Activated naive CD4-positive, alpha-beta T cell treated with anti-CD3 and anti-CD28 coated beads, Interleukin-2, amount 10 ng/mL, durations not matched to agents 7 days and 5 days (primary cell): Measurements from ENCODE around the gene ABCA7.

Experiments used
- CTCF ChIA-PET: fragments of 350-600 bp; sonication (Branson Sonifier 250); formaldehyde crosslinking; loops from one replicate; lab custom pipeline; 2021; ENCODE audit warnings: antibody characterized with exemption; lab: Charles Lee
- DNase-seq: peaks from one replicate; pipeline ENCODE4 v3.0.0-alpha.2; 2020
- H3K27ac Mint-ChIP-seq: one replicate; pipeline ENCODE4 v1.8.0; 2021; ENCODE audit warnings: mild to moderate bottlenecking, moderate library complexity, mixed read lengths
- H3K27me3 Mint-ChIP-seq: one replicate; pipeline ENCODE4 v1.8.0; 2021; ENCODE audit warnings: mild to moderate bottlenecking, mixed read lengths
- H3K36me3 Mint-ChIP-seq: one replicate; pipeline ENCODE4 v1.8.0; 2021; ENCODE audit warnings: mixed read lengths
- H3K4me1 Mint-ChIP-seq: one replicate; pipeline ENCODE4 v1.8.0; 2021; ENCODE audit warnings: mixed read lengths
- H3K4me3 Mint-ChIP-seq: one replicate; pipeline ENCODE4 v1.8.0; 2021; ENCODE audit warnings: mild to moderate bottlenecking, moderate library complexity, mixed read lengths
- H3K9me3 Mint-ChIP-seq: one replicate; pipeline ENCODE4 v1.8.0; 2021; ENCODE audit warnings: mixed read lengths

Gene ABCA7

GRCh38 chr19:1098177-1099051, 58.5 kb downstream of the ABCA7 start:
- Mint-ChIP-seq H3K36me3 (peaks cover 7% of the 10 kb centered on the region), H3K4me3 (no peak overlapping the region), H3K4me1 (peaks cover 85% of the 10 kb centered on the region), H3K27ac (peak overlapping the region; percentile 75), H3K9me3 (peaks cover 11% of the 10 kb centered on the region), H3K27me3 (no peaks in the 10 kb centered on the region)
- no peak for DNase-seq
- CTCF ChIA-PET, result interaction anchor here (0.7 to 2.4 kb wide), 2 partner anchors 15 to 203 kb away, joined by 3 to 5 read pairs; no protein-coding TSS in a partner anchor

- CTCF ChIA-PET, result interaction anchor here (0.5 to 1.0 kb wide), 2 partner anchors 66 to 69 kb away, joined by 3 read pairs; no protein-coding TSS in a partner anchor
- peak overlapping the region; percentile 37 for H3K4me3 Mint-ChIP-seq
- H3K27ac Mint-ChIP-seq, result peak overlapping the region; percentile 95
- H3K27me3 Mint-ChIP-seq, result no peaks in the 10 kb centered on the region
- DNase-seq, result no peak
- peaks cover 5% of the 10 kb centered on the region for H3K36me3 Mint-ChIP-seq
- H3K4me1 Mint-ChIP-seq, result peaks cover 78% of the 10 kb centered on the region
- H3K9me3 Mint-ChIP-seq, result peaks cover 11% of the 10 kb centered on the region
Measured at GRCh38 chr19:1101337-1101698, 61.4 kb downstream of the ABCA7 start.

- H3K4me3 Mint-ChIP-seq, result peak overlapping the region; percentile 23
- CTCF ChIA-PET, result interaction anchor here (0.7 kb wide), 1 partner anchor 15 kb away, joined by 3 read pairs; no protein-coding TSS in a partner anchor
- H3K9me3 Mint-ChIP-seq, result peaks cover 11% of the 10 kb centered on the region
- H3K27me3 Mint-ChIP-seq, result no peaks in the 10 kb centered on the region
- H3K36me3 Mint-ChIP-seq, result peaks cover 10% of the 10 kb centered on the region
- H3K4me1 Mint-ChIP-seq, result peaks cover 72% of the 10 kb centered on the region
- DNase-seq, result no peak
- peak overlapping the region; percentile 95 for H3K27ac Mint-ChIP-seq
Measured at GRCh38 chr19:1102407-1103131, 62.7 kb downstream of the ABCA7 start.

GRCh38 chr19:1103132-1103707, 63.3 kb downstream of the ABCA7 start:
- CTCF ChIA-PET, result interaction anchor here (0.7 kb wide), 1 partner anchor 16 kb away, joined by 3 read pairs; no protein-coding TSS in a partner anchor
- Mint-ChIP-seq H3K36me3 (peaks cover 10% of the 10 kb centered on the region), H3K27ac (peak overlapping the region; percentile 95), H3K27me3 (no peaks in the 10 kb centered on the region), H3K9me3 (peaks cover 11% of the 10 kb centered on the region), H3K4me1 (peaks cover 66% of the 10 kb centered on the region), H3K4me3 (peak overlapping the region; percentile 60)
- DNase-seq, result no peak

- Mint-ChIP-seq H3K27me3 (no peaks in the 10 kb centered on the region), H3K4me3 (peak within 1 kb of the TSS; percentile 73), H3K36me3 (peaks cover 10% of the 10 kb centered on the region), H3K4me1 (peaks cover 62% of the 10 kb centered on the region), H3K27ac (peak within 1 kb of the TSS; percentile 95), H3K9me3 (peaks cover 8% of the 10 kb centered on the region)
- peak; percentile 99 for DNase-seq
- CTCF ChIA-PET, result no interaction called here
Measured at GRCh38 chr19:1103708-1104310, 63.9 kb downstream of the ABCA7 start, which contains the start of gene GPX4. TSS of gene GPX4 (plus strand) at chr19:1103994. CDS start at chr19:1104044, 50 bp downstream.

- Mint-ChIP-seq H3K4me3 (peak overlapping the region; percentile 73), H3K27me3 (no peaks in the 10 kb centered on the region), H3K27ac (peak overlapping the region; percentile 24), H3K9me3 (peaks cover 5% of the 10 kb centered on the region), H3K36me3 (peaks cover 10% of the 10 kb centered on the region), H3K4me1 (peaks cover 55% of the 10 kb centered on the region)
- peak; percentile 81 for DNase-seq
- CTCF ChIA-PET, result interaction anchor here (0.6 kb wide), 1 partner anchor 90 kb away, joined by 3 read pairs; no protein-coding TSS in a partner anchor
Measured at GRCh38 chr19:1104311-1105007, 64.6 kb downstream of the ABCA7 start.

GRCh38 chr19:1105008-1105872, 65.3 kb downstream of the ABCA7 start:
- no peaks in the 10 kb centered on the region for H3K27me3 Mint-ChIP-seq
- H3K4me3 Mint-ChIP-seq, result peak overlapping the region; percentile 73
- no peaks in the 10 kb centered on the region for H3K9me3 Mint-ChIP-seq
- H3K4me1 Mint-ChIP-seq, result peaks cover 47% of the 10 kb centered on the region
- peak overlapping the region; percentile 24 for H3K27ac Mint-ChIP-seq
- CTCF ChIA-PET, result interaction anchor here (0.6 kb wide), 1 partner anchor 90 kb away, joined by 3 read pairs; no protein-coding TSS in a partner anchor
- DNase-seq, result no peak
- peaks cover 7% of the 10 kb centered on the region for H3K36me3 Mint-ChIP-seq

GRCh38 chr19:1105873-1106840, 66.2 kb downstream of the ABCA7 start:
- H3K9me3 Mint-ChIP-seq, result no peaks in the 10 kb centered on the region
- DNase-seq, result no peak
- peaks cover 40% of the 10 kb centered on the region for H3K4me1 Mint-ChIP-seq
- no peaks in the 10 kb centered on the region for H3K27me3 Mint-ChIP-seq
- H3K4me3 Mint-ChIP-seq, result peak overlapping the region; percentile 73
- H3K27ac Mint-ChIP-seq, result peak overlapping the region; percentile 37
- CTCF ChIA-PET, result no interaction called here
- peaks cover 7% of the 10 kb centered on the region for H3K36me3 Mint-ChIP-seq

- Mint-ChIP-seq H3K36me3 (peaks cover 7% of the 10 kb centered on the region), H3K27me3 (no peaks in the 10 kb centered on the region), H3K9me3 (no peaks in the 10 kb centered on the region), H3K27ac (no peak overlapping the region), H3K4me3 (peak overlapping the region; percentile 33), H3K4me1 (peaks cover 31% of the 10 kb centered on the region)
- CTCF ChIA-PET, result no interaction called here
- DNase-seq, result no peak
Measured at GRCh38 chr19:1106841-1107660, 67.1 kb downstream of the ABCA7 start.

GRCh38 chr19:1107661-1108261, 67.9 kb downstream of the ABCA7 start:
- no peak overlapping the region for H3K27ac Mint-ChIP-seq
- peaks cover 24% of the 10 kb centered on the region for H3K4me1 Mint-ChIP-seq
- H3K9me3 Mint-ChIP-seq, result no peaks in the 10 kb centered on the region
- H3K4me3 Mint-ChIP-seq, result no peak overlapping the region
- CTCF ChIA-PET, result no interaction called here
- H3K27me3 Mint-ChIP-seq, result no peaks in the 10 kb centered on the region
- peaks cover 7% of the 10 kb centered on the region for H3K36me3 Mint-ChIP-seq
- DNase-seq, result no peak
